WERI-Rb-1 (cell line): ENCODE results near the gene SPATS1.
A peak's percentile ranks its signal among the peaks of the same experiment; 100 is the strongest.

Experiments used
- DNase-seq: peaks from one replicate; pipeline ENCODE4 v3.0.0-alpha.2; 2020
- H3K27ac ChIP-seq: fragments of 250-450 bp; sonication (Bioruptor Pico); 2 replicates; pipeline ENCODE4 v1.5.1; 2020; ENCODE audit warnings: mild to moderate bottlenecking, moderate library complexity
- H3K27me3 ChIP-seq: fragments of 250-450 bp; sonication (Bioruptor Pico); 2 replicates; pipeline ENCODE4 v1.5.1; 2021; ENCODE audit warnings: mild to moderate bottlenecking, low read depth, moderate library complexity; ENCODE audit not compliant: insufficient read depth, severe bottlenecking
- H3K36me3 ChIP-seq: fragments of 250-450 bp; sonication (Bioruptor Pico); 2 replicates; pipeline ENCODE4 v1.5.1; 2020; ENCODE audit warnings: mild to moderate bottlenecking, moderate library complexity
- H3K4me3 ChIP-seq: 2 replicates; pipeline ENCODE4 v1.5.1; 2011; ENCODE audit warnings: low read depth, mild to moderate bottlenecking, control low read depth, low read length
- H3K9me3 ChIP-seq: fragments of 250-450 bp; sonication (Bioruptor Pico); 2 replicates; pipeline ENCODE4 v1.5.1; 2021; ENCODE audit warnings: mild to moderate bottlenecking, moderate library complexity; ENCODE audit not compliant: severe bottlenecking
- CTCF ChIP-seq: IDR thresholded peaks from 2 replicates; pipeline ENCODE4 v1.5.1; 2011; ENCODE audit warnings: low read depth, mild to moderate bottlenecking, control low read depth, inconsistent platforms, low read length

SPATS1 gene

GRCh38 chr6:44363377-44363926, 21.0 kb downstream of the SPATS1 start:
- TF ChIP-seq CTCF: no peak

GRCh38 chr6:44366781-44367180, 24.3 kb downstream of the SPATS1 start:
- H3K27ac ChIP-seq: no peak overlapping the region
- H3K27me3 ChIP-seq: no peaks in the 10 kb centered on the region

More at GRCh38 chr6:44363377-44363926, 21.0 kb downstream of the SPATS1 start:
- no peaks in the 10 kb centered on the region for H3K27me3 ChIP-seq
- no peaks in the 10 kb centered on the region for H3K9me3 ChIP-seq
- H3K27ac ChIP-seq: no peak overlapping the region
- peak; percentile 53 for DNase-seq
- no peaks in the 10 kb centered on the region for H3K36me3 ChIP-seq
- no peak overlapping the region for H3K4me3 ChIP-seq

GRCh38 chr6:44367681-44368080, 25.2 kb downstream of the SPATS1 start:
- no peak overlapping the region for H3K27ac ChIP-seq
- no peak for TF ChIP-seq CTCF
- H3K36me3 ChIP-seq: no peaks in the 10 kb centered on the region
- peak; percentile 70 for DNase-seq
- H3K9me3 ChIP-seq: no peaks in the 10 kb centered on the region
- no peak overlapping the region for H3K4me3 ChIP-seq
- H3K27me3 ChIP-seq: no peaks in the 10 kb centered on the region

More at GRCh38 chr6:44366781-44367180, 24.3 kb downstream of the SPATS1 start:
- no peak for TF ChIP-seq CTCF
- no peak for DNase-seq
- H3K9me3 ChIP-seq: no peaks in the 10 kb centered on the region
- H3K36me3 ChIP-seq: no peaks in the 10 kb centered on the region
- H3K4me3 ChIP-seq: no peak overlapping the region

GRCh38 chr6:44373051-44373450, 30.6 kb downstream of the SPATS1 start:
- H3K36me3 ChIP-seq: no peaks in the 10 kb centered on the region
- TF ChIP-seq CTCF: no peak
- no peaks in the 10 kb centered on the region for H3K9me3 ChIP-seq
- no peak overlapping the region for H3K4me3 ChIP-seq
- H3K27me3 ChIP-seq: no peaks in the 10 kb centered on the region
- H3K27ac ChIP-seq: no peak overlapping the region
- DNase-seq: no peak

GRCh38 chr6:44373787-44374186, 31.3 kb downstream of the SPATS1 start:
- H3K27ac ChIP-seq: no peak overlapping the region
- H3K9me3 ChIP-seq: no peaks in the 10 kb centered on the region
- TF ChIP-seq CTCF: no peak
- no peak overlapping the region for H3K4me3 ChIP-seq
- no peaks in the 10 kb centered on the region for H3K36me3 ChIP-seq
- DNase-seq: no peak
- H3K27me3 ChIP-seq: no peaks in the 10 kb centered on the region

GRCh38 chr6:44375071-44375470, 32.6 kb downstream of the SPATS1 start:
- Histone ChIP-seq H3K9me3 (no peaks in the 10 kb centered on the region), H3K36me3 (no peaks in the 10 kb centered on the region; the same call in 1 of the 2 replicates), H3K27me3 (no peaks in the 10 kb centered on the region), H3K4me3 (no peak overlapping the region), H3K27ac (no peak overlapping the region)
- DNase-seq: no peak
- no peak for TF ChIP-seq CTCF
